ENCODE measurements around the gene CLDN9.
"Not testable (repeated sequence)": the region's sequence is repeated elsewhere in the genome, so short reads cannot be mapped to it uniquely, and the experiment has no call there.

CLDN9 gene

DNA sequence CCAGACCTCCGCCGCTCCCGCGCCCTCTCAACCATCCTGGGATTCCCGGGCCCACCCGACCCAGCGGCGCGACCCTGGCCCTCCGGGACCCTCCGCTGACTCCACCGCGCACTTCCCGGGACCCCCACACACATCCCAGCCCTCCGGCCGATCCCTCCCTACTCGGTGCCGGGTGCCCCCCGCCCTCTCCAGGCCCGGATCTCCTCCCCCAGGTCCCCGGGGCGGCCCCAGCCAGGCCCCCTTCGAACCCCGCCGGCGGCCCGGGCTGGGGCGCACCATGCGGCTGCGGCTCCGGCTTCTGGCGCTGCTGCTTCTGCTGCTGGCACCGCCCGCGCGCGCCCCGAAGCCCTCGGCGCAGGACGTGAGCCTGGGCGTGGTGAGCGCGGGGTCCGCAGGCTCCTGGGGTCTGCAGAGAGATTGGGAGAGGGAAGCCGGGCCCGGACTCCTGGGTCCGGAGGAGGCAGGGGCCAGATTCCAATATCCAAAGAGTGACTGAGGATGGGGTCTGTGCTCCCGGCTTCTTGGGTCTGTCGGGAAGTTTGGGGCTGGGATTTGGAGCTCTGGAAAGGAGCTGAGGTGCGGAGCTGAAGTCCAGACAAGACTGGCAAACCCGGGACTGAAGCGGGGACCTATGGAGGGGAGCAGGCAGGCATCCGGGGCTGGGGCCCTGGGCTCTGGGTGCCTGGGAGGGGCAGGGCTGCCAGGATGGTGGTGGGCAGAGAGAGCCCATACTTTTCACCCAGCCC, 34.1 kb downstream of the CLDN9 start:
- peak; percentile 59 for DNase-seq (ENCODE audit: low spot score)
- in situ Hi-C loops (cut with MboI; ENCODE audit: low sequenced_read_pairs, unreplicated experiment): no loop called here
- no peak for TF ChIP-seq CTCF (IDR thresholded peaks at IDR 0.05; ENCODE audit: borderline replicate concordance, control extremely low read depth, extremely low read depth, insufficient read depth, missing control alignments)

DNA sequence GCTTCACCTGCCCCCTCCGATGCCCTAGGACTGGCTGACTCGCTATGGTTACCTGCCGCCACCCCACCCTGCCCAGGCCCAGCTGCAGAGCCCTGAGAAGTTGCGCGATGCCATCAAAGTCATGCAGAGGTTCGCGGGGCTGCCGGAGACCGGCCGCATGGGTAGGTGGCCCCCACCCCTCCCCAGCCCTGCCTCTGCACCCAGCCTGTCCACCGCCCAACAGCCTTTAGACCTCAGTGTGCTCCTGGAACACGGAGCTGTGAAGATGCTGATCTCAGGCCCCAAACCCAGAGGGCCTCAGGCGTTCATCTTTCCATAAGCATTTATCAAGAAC, 34.6 kb downstream of the CLDN9 start:
- TF ChIP-seq CTCF (IDR thresholded peaks at IDR 0.05; ENCODE audit: borderline replicate concordance, control extremely low read depth, extremely low read depth, insufficient read depth, missing control alignments): no peak
- in situ Hi-C loops (cut with MboI; ENCODE audit: low sequenced_read_pairs, unreplicated experiment): no loop called here
- DNase-seq (ENCODE audit: low spot score): no peak

DNA sequence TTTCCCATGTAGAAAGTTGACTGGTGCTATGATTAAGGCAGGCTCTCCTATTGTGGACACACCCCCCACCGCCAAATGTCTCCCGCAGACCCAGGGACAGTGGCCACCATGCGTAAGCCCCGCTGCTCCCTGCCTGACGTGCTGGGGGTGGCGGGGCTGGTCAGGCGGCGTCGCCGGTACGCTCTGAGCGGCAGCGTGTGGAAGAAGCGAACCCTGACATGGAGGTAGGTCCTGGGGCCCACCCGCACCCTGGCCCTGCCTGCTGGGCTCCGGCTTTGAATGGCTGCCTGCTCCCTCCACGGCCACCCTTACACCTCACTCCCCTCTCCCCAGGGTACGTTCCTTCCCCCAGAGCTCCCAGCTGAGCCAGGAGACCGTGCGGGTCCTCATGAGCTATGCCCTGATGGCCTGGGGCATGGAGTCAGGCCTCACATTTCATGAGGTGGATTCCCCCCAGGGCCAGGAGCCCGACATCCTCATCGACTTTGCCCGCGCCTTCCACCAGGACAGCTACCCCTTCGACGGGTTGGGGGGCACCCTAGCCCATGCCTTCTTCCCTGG, 37.3 kb downstream of the CLDN9 start:
- in situ Hi-C loops (cut with MboI; ENCODE audit: low sequenced_read_pairs, unreplicated experiment): no loop called here
- DNase-seq (ENCODE audit: low spot score): peak; percentile 16
- TF ChIP-seq CTCF (IDR thresholded peaks at IDR 0.05; ENCODE audit: borderline replicate concordance, control extremely low read depth, extremely low read depth, insufficient read depth, missing control alignments): no peak

DNA sequence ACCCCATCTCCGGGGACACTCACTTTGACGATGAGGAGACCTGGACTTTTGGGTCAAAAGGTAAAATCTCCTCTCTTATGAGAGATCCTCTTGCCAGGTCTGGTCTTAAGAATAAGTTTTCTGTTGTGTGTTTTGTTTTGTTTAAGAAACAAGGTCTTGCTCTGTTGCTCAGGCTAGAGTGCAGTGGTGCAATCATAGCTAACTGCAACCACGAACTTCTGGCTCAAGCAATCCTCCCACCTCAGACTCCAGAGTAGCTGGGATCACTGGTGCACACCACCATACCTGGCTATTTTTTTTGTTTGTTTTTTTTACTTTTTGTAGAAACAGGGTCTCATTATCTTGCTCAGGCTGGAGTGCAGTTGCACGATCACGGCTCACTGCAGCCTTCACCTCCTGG, 37.8 kb downstream of the CLDN9 start:
- in situ Hi-C loops (cut with MboI; ENCODE audit: low sequenced_read_pairs, unreplicated experiment): no loop called here
- no peak for DNase-seq (ENCODE audit: low spot score)
- no peak for TF ChIP-seq CTCF (IDR thresholded peaks at IDR 0.05; ENCODE audit: borderline replicate concordance, control extremely low read depth, extremely low read depth, insufficient read depth, missing control alignments)

DNA sequence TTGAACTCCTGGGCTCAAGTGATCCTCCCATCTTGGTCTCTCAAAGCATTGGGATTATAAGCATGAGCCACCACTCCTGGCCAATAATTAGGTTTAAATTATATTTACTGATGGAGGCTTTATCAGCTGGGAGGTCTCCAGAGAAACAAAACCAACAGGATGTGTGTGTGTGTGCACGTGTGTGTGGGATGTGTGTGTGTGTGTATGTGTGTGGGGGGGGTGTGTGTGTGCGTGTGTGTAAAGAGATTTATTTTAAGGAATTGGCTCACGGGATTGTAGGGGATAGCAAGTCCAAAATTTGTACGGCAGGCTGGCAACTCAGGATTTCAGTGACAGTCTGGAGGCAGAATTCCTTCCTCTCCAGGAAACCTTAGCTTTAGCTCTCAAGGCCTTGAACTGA, 38.3 kb downstream of the CLDN9 start:
- in situ Hi-C loops (cut with MboI; ENCODE audit: low sequenced_read_pairs, unreplicated experiment): no loop called here
- TF ChIP-seq CTCF (IDR thresholded peaks at IDR 0.05; ENCODE audit: borderline replicate concordance, control extremely low read depth, extremely low read depth, insufficient read depth, missing control alignments): no peak

GRCh38 chr16:3051494-3051893, 38.8 kb downstream of the CLDN9 start:
- TF ChIP-seq CTCF (IDR thresholded peaks at IDR 0.05; ENCODE audit: borderline replicate concordance, control extremely low read depth, extremely low read depth, insufficient read depth, missing control alignments): no peak
- in situ Hi-C loops (cut with MboI; ENCODE audit: low sequenced_read_pairs, unreplicated experiment): no loop called here
- DNase-seq (ENCODE audit: low spot score): no peak

More for the DNA sequence above, 38.3 kb downstream of the CLDN9 start:
- no peak for DNase-seq (ENCODE audit: low spot score)

DNA sequence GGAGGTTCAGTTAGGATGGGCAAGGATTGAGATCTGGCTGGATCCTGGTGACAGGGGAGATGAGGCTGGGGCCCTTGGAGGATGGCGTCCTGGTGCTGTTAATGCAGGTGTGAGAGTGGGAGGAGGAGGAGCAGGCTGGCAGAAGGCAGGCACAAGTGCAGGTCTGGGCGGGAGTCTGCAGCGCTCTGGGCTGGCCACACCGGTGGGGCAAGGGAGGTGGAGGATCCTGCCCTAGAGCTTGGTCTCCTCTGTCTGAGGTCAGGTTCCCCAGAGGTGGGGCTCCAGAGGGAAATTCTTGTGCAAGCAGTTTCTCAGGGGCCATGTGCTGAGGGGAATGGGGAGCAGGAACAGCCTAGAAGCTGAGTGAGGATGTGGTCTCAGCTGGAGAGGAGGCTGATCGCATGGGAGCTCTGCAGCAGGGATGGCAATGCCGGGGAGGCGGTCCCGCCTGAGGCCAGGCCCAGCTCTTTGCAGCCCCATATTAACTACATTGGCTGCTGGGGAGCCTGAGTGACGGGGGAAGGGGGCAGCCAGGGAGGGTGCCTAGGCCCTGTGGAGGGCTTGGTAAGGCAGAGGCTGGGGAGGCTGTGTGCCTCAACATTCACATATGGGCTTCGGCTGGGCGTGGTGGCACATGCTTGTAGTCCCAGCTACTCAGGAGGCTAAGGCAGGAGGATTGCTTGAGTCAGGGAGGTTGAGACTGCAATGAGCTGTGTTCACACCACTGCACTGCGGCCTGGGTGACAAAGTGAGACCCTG, 40.0 kb downstream of the CLDN9 start:
- in situ Hi-C loops (cut with MboI; ENCODE audit: low sequenced_read_pairs, unreplicated experiment); DNase-seq (ENCODE audit: low spot score): not testable (repeated sequence)

- in situ Hi-C loops (cut with MboI; ENCODE audit: low sequenced_read_pairs, unreplicated experiment); DNase-seq (ENCODE audit: low spot score): not testable (repeated sequence)
Measured at GRCh38 chr16:3053330-3053710, 40.6 kb downstream of the CLDN9 start.

Data from GM13976 (cell line).